Activated naive CD4-positive, alpha-beta T cell treated with anti-CD3 and anti-CD28 coated beads for 36 hours (primary cell): ENCODE data around the gene HTATSF1. TPM values are rescaled to one million over a fixed set of nuclear protein-coding genes. Genes with fewer than 3 reads are reported as not detected.

Experiments used
- CTCF ChIA-PET: fragments of 350-600 bp; sonication (Branson Sonifier 250); formaldehyde crosslinking; loops from one replicate; lab custom pipeline; 2021; ENCODE audit warnings: antibody characterized with exemption; lab: Charles Lee
- DNase-seq: peaks from one replicate; pipeline ENCODE4 v3.0.0-alpha.2; 2020
- H3K27ac Mint-ChIP-seq: one replicate; pipeline ENCODE4 v1.8.0; 2021; ENCODE audit warnings: mild to moderate bottlenecking, mixed read lengths
- H3K27me3 Mint-ChIP-seq: one replicate; pipeline ENCODE4 v1.8.0; 2021; ENCODE audit warnings: low read depth, mixed read lengths
- H3K36me3 Mint-ChIP-seq: one replicate; pipeline ENCODE4 v1.8.0; 2021; ENCODE audit warnings: low read depth, mixed read lengths
- H3K4me1 Mint-ChIP-seq: one replicate; pipeline ENCODE4 v1.8.0; 2021; ENCODE audit warnings: low read depth, mixed read lengths
- H3K4me3 Mint-ChIP-seq: one replicate; pipeline ENCODE4 v1.8.0; 2021; ENCODE audit warnings: mild to moderate bottlenecking, moderate library complexity, mixed read lengths
- H3K9me3 Mint-ChIP-seq: one replicate; pipeline ENCODE4 v1.8.0; 2021; ENCODE audit warnings: mixed read lengths
- intact Hi-C: fragments of 100-400 bp; cut with micrococcal nuclease; formaldehyde crosslinking; loops from one replicate; pipeline ENCODE4 v1.15.1; 2023
- total RNA-seq, 2 experiments: library from RNA; stranded (reverse); gene quantifications; one replicate each; pipeline ENCODE4 v1.2.3, GENCODE V29; 2021

The HTATSF1 gene
- total RNA-seq, 2 experiments from 2014 or later = 38.9 to 40.4 TPM

DNA sequence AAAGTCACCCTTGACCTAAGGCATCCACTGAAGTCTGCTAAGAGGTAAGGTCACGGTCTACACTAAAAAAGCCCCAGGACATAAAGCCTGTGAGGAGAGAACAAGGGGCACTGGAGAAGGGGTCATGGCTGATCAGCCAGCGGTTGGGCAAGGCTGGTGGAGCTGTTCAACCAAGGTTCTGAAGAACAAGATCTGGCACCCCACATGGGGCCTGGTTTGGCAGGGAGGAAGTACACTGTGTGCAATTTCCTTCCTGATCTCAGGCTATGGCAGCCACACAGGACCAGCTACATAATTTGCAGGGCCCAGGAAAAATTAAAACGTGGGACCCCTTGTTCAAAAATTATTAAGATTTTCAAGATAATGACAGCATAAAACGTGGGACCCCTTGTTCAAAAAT, 23.7 kb upstream of the HTATSF1 start:
- DNase-seq = no peak
- Mint-ChIP-seq H3K27me3 (no peaks in the 10 kb centered on the region), H3K27ac (no peak overlapping the region), H3K4me1 (no peaks in the 10 kb centered on the region), H3K36me3 (no peaks in the 10 kb centered on the region), H3K9me3 (no peaks in the 10 kb centered on the region), H3K4me3 (no peak overlapping the region)
- CTCF ChIA-PET = no interaction called here
- intact Hi-C loops = no loop called here

DNA sequence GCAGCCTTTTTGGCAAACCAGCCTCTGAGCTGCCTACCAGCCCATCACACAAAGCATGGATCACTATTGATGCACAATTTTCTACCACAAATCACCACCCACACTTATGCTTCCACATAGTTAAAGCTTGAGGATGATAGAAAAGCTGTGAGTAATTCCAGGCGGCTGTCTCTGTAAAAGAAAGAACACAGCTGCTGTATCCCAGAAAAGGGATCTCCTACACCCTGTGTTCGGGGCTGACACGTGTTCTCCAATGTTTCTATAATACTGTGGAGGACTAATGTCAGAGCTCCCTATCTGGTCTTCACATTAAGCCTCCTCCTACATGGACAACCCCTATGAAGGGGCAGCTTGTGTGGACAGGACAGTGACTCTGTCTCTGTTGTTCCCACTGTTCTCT, 22.2 kb upstream of the HTATSF1 start:
- Mint-ChIP-seq H3K9me3 (no peaks in the 10 kb centered on the region), H3K4me1 (no peaks in the 10 kb centered on the region), H3K27ac (no peak overlapping the region), H3K27me3 (no peaks in the 10 kb centered on the region), H3K36me3 (no peaks in the 10 kb centered on the region), H3K4me3 (no peak overlapping the region)
- CTCF ChIA-PET = no interaction called here
- no peak for DNase-seq
- intact Hi-C loops = no loop called here

DNA sequence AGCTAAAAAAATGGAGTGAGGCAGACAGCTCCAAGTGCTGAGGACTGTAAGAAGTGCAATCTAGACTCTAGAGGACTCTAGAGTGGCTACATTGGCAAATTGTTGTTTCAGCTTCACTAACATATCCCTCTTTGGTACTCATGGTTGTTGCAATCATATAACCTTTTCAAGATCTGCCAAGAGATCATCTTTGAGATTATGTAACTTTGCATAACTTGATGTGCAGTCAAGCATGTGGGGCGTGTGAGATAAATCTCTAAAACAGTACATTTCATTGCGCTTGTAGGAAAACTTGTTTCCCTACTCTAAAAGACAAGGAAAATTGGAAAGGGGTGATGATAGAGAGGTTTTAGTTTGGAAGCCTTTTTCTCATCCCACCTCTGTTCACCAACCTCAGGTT, 20.9 kb upstream of the HTATSF1 start:
- Mint-ChIP-seq H3K4me3 (no peak overlapping the region), H3K27ac (no peak overlapping the region), H3K4me1 (no peaks in the 10 kb centered on the region), H3K36me3 (no peaks in the 10 kb centered on the region), H3K27me3 (no peaks in the 10 kb centered on the region), H3K9me3 (no peaks in the 10 kb centered on the region)
- CTCF ChIA-PET = no interaction called here
- DNase-seq = no peak
- intact Hi-C loops = no loop called here

DNA sequence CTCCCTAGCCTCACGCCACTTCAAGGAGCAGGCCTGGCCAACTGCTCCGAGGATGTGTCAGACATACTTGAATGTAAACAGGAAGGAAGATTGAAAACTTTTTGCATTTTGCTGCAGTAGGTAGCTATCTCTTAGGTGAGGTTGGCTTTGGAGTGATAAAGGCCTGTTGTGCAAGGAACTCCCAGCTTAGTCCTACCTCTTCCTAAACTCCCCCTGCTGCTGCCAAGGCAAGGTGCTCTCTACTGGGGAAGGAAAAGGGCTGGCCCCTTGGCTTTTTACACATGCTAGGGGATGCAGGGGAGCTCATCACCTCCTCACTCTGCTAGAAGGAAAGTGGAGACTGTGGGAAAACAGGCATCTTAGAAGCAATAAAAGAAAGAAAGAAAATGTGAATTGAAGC, 20.4 kb upstream of the HTATSF1 start:
- peak; percentile 12 for DNase-seq
- no peaks in the 10 kb centered on the region for H3K36me3 Mint-ChIP-seq
- intact Hi-C loops = no loop called here

GRCh38 chrX:136480383-136480782, 17.0 kb upstream of the HTATSF1 start:
- Mint-ChIP-seq H3K9me3 (no peaks in the 10 kb centered on the region), H3K27me3 (peaks cover 2% of the 10 kb centered on the region), H3K27ac (no peak overlapping the region), H3K4me1 (no peaks in the 10 kb centered on the region), H3K36me3 (no peaks in the 10 kb centered on the region), H3K4me3 (no peak overlapping the region)
- intact Hi-C loops = no loop called here
- CTCF ChIA-PET = no interaction called here
- DNase-seq = no peak

More for the DNA sequence above, 20.4 kb upstream of the HTATSF1 start:
- CTCF ChIA-PET = no interaction called here
- Mint-ChIP-seq H3K27me3 (no peaks in the 10 kb centered on the region), H3K27ac (no peak overlapping the region), H3K4me3 (no peak overlapping the region), H3K4me1 (no peaks in the 10 kb centered on the region), H3K9me3 (no peaks in the 10 kb centered on the region)

- CTCF ChIA-PET = no interaction called here
- H3K9me3 Mint-ChIP-seq = no peaks in the 10 kb centered on the region
- H3K36me3 Mint-ChIP-seq = no peaks in the 10 kb centered on the region
- intact Hi-C loops = no loop called here
- H3K27ac Mint-ChIP-seq = no peak within 1 kb of the TSS
- DNase-seq = no peak
- peaks cover 15% of the 10 kb centered on the region for H3K27me3 Mint-ChIP-seq
- no peaks in the 10 kb centered on the region for H3K4me1 Mint-ChIP-seq
- H3K4me3 Mint-ChIP-seq = no peak within 1 kb of the TSS
Measured at GRCh38 chrX:136487647-136488046, 9.7 kb upstream of the HTATSF1 start, which contains the start of gene BRS3. Gene BRS3 (plus strand): TSS chrX:136487947. CDS start chrX:136488115, 168 bp downstream.

- H3K4me1 Mint-ChIP-seq = no peaks in the 10 kb centered on the region
- intact Hi-C loops = no loop called here
- no peak overlapping the region for H3K27ac Mint-ChIP-seq
- no peaks in the 10 kb centered on the region for H3K9me3 Mint-ChIP-seq
- no peak overlapping the region for H3K4me3 Mint-ChIP-seq
- H3K27me3 Mint-ChIP-seq = peaks cover 13% of the 10 kb centered on the region
- H3K36me3 Mint-ChIP-seq = no peaks in the 10 kb centered on the region
- CTCF ChIA-PET = no interaction called here
- DNase-seq = no peak
Measured at GRCh38 chrX:136488706-136489105, 8.7 kb upstream of the HTATSF1 start.

- no peaks in the 10 kb centered on the region for H3K9me3 Mint-ChIP-seq
Measured at GRCh38 chrX:136491832-136492231, 5.6 kb upstream of the HTATSF1 start.

DNA sequence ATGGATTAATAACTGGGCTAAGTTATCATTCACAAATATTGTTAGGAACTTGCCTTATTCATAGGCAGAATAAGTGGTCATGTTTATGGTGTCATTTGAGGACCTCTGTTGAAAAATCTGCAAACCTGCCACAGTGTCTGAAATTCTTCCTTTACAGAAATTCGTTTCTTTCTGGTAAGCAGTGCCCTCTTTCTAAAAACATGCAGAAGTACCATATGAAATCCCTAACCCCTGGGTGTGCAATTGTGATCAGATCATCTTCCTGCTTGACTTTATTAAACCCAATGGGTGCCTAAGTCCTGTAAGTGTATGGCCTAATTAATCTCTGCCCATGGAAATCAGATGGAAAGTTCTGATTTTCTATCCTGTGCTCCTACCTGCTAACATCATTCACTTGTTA, 4.4 kb upstream of the HTATSF1 start:
- CTCF ChIA-PET = no interaction called here
- H3K4me3 Mint-ChIP-seq = no peak overlapping the region
- H3K9me3 Mint-ChIP-seq = no peaks in the 10 kb centered on the region
- intact Hi-C loops = no loop called here
- peaks cover 13% of the 10 kb centered on the region for H3K27me3 Mint-ChIP-seq
- no peak overlapping the region for H3K27ac Mint-ChIP-seq
- H3K36me3 Mint-ChIP-seq = no peaks in the 10 kb centered on the region
- peaks cover 3% of the 10 kb centered on the region for H3K4me1 Mint-ChIP-seq
- no peak for DNase-seq

More at GRCh38 chrX:136491832-136492231, 5.6 kb upstream of the HTATSF1 start:
- H3K36me3 Mint-ChIP-seq = no peaks in the 10 kb centered on the region
- CTCF ChIA-PET = interaction anchor here (0.6 kb wide), 1 partner anchor 60 kb away, joined by 5 read pairs; no protein-coding TSS in a partner anchor
- intact Hi-C loops = no loop called here
- peaks cover 13% of the 10 kb centered on the region for H3K27me3 Mint-ChIP-seq
- peaks cover 3% of the 10 kb centered on the region for H3K4me1 Mint-ChIP-seq
- DNase-seq = no peak
- no peak overlapping the region for H3K4me3 Mint-ChIP-seq
- H3K27ac Mint-ChIP-seq = no peak overlapping the region

- Mint-ChIP-seq H3K4me3 (peak overlapping the region; percentile 18), H3K4me1 (peaks cover 13% of the 10 kb centered on the region), H3K27me3 (peaks cover 5% of the 10 kb centered on the region), H3K27ac (no peak overlapping the region), H3K9me3 (no peaks in the 10 kb centered on the region), H3K36me3 (peaks cover 2% of the 10 kb centered on the region)
- CTCF ChIA-PET = interaction anchor here (0.7 kb wide), 1 partner anchor 24 kb away, joined by 3 read pairs; no protein-coding TSS in a partner anchor
- DNase-seq = no peak
- intact Hi-C loops = loop anchor here (5.0 kb wide), 3 partner anchors 162 to 537 kb away; partner anchors contain the start of gene GPR101
Measured at GRCh38 chrX:136495043-136495442, 2.3 kb upstream of the HTATSF1 start.

GRCh38 chrX:136496186-136496763, 1.1 kb upstream of the HTATSF1 start:
- peaks cover 15% of the 10 kb centered on the region for H3K4me1 Mint-ChIP-seq
- CTCF ChIA-PET = no interaction called here

GRCh38 chrX:136496764-136497555, 432 bp upstream of the HTATSF1 start:
- Mint-ChIP-seq H3K9me3 (no peaks in the 10 kb centered on the region), H3K27ac (peak overlapping the region; percentile 94), H3K27me3 (no peaks in the 10 kb centered on the region), H3K4me1 (peaks cover 18% of the 10 kb centered on the region), H3K4me3 (peak overlapping the region; percentile 90), H3K36me3 (peaks cover 6% of the 10 kb centered on the region)
- peak; percentile 93 for DNase-seq
- intact Hi-C loops = loop anchor here (1.0 to 5.0 kb wide), 16 partner anchors 80 to 976 kb away; partner anchors contain the start of genes FHL1, GPR101, INTS6L and MAP7D3
- CTCF ChIA-PET = no interaction called here

More at GRCh38 chrX:136496186-136496763, 1.1 kb upstream of the HTATSF1 start:
- Mint-ChIP-seq H3K27ac (peak overlapping the region; percentile 94), H3K9me3 (no peaks in the 10 kb centered on the region), H3K27me3 (no peaks in the 10 kb centered on the region), H3K4me3 (peak overlapping the region; percentile 87), H3K36me3 (peaks cover 3% of the 10 kb centered on the region)
- DNase-seq = no peak
- intact Hi-C loops = loop anchor here (1.0 to 5.0 kb wide), 12 partner anchors 89 to 975 kb away; partner anchors contain the start of genes FHL1, GPR101, INTS6L and MAP7D3
